Loucy (cell line): ENCODE results near the gene GOLGA8T.
"Not testable (repeated sequence)": the region's sequence is repeated elsewhere in the genome, so short reads cannot be mapped to it uniquely, and the experiment has no call there.

Experiments used
- EZH2phosphoT487 ChIP-seq: fragments of 200-600 bp; IDR thresholded peaks from 2 replicates; pipeline ENCODE4 v1.6.1; 2018; ENCODE audit warnings: antibody characterized with exemption, mild to moderate bottlenecking, moderate library complexity, borderline replicate concordance
- TF ChIP-seq, protein P1 (sequence below): fragments of 200-600 bp; sonication (generic); conservative IDR thresholded peaks from 2 replicates; pipeline ENCODE4 v1.5.1; 2014; ENCODE audit warnings: mild to moderate bottlenecking, antibody characterized with exemption, low read length

GRCh38 chr15:30143246-30143645 is 8.4 kb downstream of the GOLGA8T start:
- TF ChIP-seq, protein P1, sequence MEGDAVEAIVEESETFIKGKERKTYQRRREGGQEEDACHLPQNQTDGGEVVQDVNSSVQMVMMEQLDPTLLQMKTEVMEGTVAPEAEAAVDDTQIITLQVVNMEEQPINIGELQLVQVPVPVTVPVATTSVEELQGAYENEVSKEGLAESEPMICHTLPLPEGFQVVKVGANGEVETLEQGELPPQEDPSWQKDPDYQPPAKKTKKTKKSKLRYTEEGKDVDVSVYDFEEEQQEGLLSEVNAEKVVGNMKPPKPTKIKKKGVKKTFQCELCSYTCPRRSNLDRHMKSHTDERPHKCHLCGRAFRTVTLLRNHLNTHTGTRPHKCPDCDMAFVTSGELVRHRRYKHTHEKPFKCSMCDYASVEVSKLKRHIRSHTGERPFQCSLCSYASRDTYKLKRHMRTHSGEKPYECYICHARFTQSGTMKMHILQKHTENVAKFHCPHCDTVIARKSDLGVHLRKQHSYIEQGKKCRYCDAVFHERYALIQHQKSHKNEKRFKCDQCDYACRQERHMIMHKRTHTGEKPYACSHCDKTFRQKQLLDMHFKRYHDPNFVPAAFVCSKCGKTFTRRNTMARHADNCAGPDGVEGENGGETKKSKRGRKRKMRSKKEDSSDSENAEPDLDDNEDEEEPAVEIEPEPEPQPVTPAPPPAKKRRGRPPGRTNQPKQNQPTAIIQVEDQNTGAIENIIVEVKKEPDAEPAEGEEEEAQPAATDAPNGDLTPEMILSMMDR, result not testable (repeated sequence)
- TF ChIP-seq EZH2phosphoT487, result not testable (repeated sequence)
